ENCODE results near the gene EPOP.
"Not testable (repeated sequence)": the region's sequence is repeated elsewhere in the genome, so short reads cannot be mapped to it uniquely, and the experiment has no call there.

Gene EPOP

GRCh38 chr17:38672788-38673706 is 1.7 kb downstream of the EPOP start:
- no peak for DNase-seq

GRCh38 chr17:38671939-38672720 is 2.6 kb downstream of the EPOP start:
- DNase-seq: no peak

GRCh38 chr17:38669520-38669919 is 5.2 kb downstream of the EPOP start:
- no peak for DNase-seq

GRCh38 chr17:38667787-38668122 is 7.0 kb downstream of the EPOP start:
- no peak for DNase-seq

- DNase-seq: peak; percentile 35
Measured at GRCh38 chr17:38667099-38667786, 7.5 kb downstream of the EPOP start.

- DNase-seq: no peak
Measured at GRCh38 chr17:38663964-38664644, 10.7 kb downstream of the EPOP start.

- no peak for DNase-seq
Measured at GRCh38 chr17:38663125-38663751, 11.5 kb downstream of the EPOP start.

- no peak for DNase-seq
Measured at GRCh38 chr17:38660097-38661025, 14.4 kb downstream of the EPOP start.

- DNase-seq: no peak
Measured at GRCh38 chr17:38659415-38659814, 15.3 kb downstream of the EPOP start.

GRCh38 chr17:38658741-38659345 is 15.9 kb downstream of the EPOP start:
- no peak for DNase-seq

- DNase-seq: no peak
Measured at GRCh38 chr17:38657824-38658740, 16.7 kb downstream of the EPOP start.

- DNase-seq: no peak
Measured at GRCh38 chr17:38656959-38657823, 17.6 kb downstream of the EPOP start.

- no peak for DNase-seq
Measured at GRCh38 chr17:38654411-38655398, 20.1 kb downstream of the EPOP start.

GRCh38 chr17:38653679-38654078 is 21.1 kb downstream of the EPOP start:
- no peak for DNase-seq

- DNase-seq: no peak
Measured at GRCh38 chr17:38653230-38653629, 21.5 kb downstream of the EPOP start.

- DNase-seq: not testable (repeated sequence)
Measured at GRCh38 chr17:38650653-38651173, 24.0 kb downstream of the EPOP start.

- no peak for DNase-seq
Measured at GRCh38 chr17:38637951-38638350, 36.8 kb downstream of the EPOP start.

All from activated effector memory CD4-positive, alpha-beta T cell treated with Interleukin-2 at 50 U/mL for 16 hours (primary cell).